Uterus (tissue), 4 donors: ENCODE data around the gene SYCE3. TPM values are rescaled to one million over a fixed set of nuclear protein-coding genes. Genes with fewer than 3 reads are reported as not detected.

Experiments used
- DNase-seq, 2 donors: peaks; one replicate each; pipeline ENCODE4 v3.0.0-alpha.2; 2019 to 2020
- H3K27ac ChIP-seq, 2 donors: fragments of 200-600 bp; sonication (generic); 1 replicate in 1 of 2; 2 replicates in 1 of 2; pipeline ENCODE4 v1.5.1; 2016 to 2018
- H3K27me3 ChIP-seq, 2 donors: fragments of 200-600 bp; sonication (generic); one replicate each; pipeline ENCODE4 v1.5.1; 2018 to 2019; ENCODE audit warnings: control low read depth in 1 of 2
- H3K36me3 ChIP-seq, 2 donors: fragments of 200-600 bp; sonication (generic); one replicate each; pipeline ENCODE4 v1.5.1; 2019; ENCODE audit warnings: control low read depth in 1 of 2
- H3K4me1 ChIP-seq, 2 donors: fragments of 200-600 bp; sonication (generic); one replicate each; pipeline ENCODE4 v1.5.1; 2018 to 2019; ENCODE audit warnings: control low read depth in 1 of 2
- H3K4me3 ChIP-seq, 2 donors: fragments of 200-600 bp; sonication (generic); 1 replicate in 1 of 2; 2 replicates in 1 of 2; pipeline ENCODE4 v1.5.1; 2018 to 2019; ENCODE audit warnings: mild to moderate bottlenecking in 1 of 2
- H3K9me3 ChIP-seq, 2 donors: fragments of 200-600 bp; sonication (generic); one replicate each; pipeline ENCODE4 v1.5.1; 2019; ENCODE audit warnings: control low read depth in 1 of 2
- CTCF ChIP-seq, 4 experiments: fragments of 200-600 bp in 2 of 4; fragments of 450-650 bp in 2 of 4; sonication (generic) in 2 of 4; IDR thresholded peaks; one replicate each; pipeline ENCODE4 v1.5.1; 2016 to 2019; ENCODE audit warnings: antibody characterized with exemption in 4 of 4, mild to moderate bottlenecking in 2 of 4, moderate library complexity in 1 of 4
- POLR2A ChIP-seq, 2 donors: fragments of 450-650 bp; IDR thresholded peaks; one replicate each; pipeline ENCODE4 v1.6.1; 2016; ENCODE audit warnings: antibody characterized with exemption in 2 of 2, mild to moderate bottlenecking in 1 of 2, moderate library complexity in 1 of 2
- intact Hi-C: fragments of 100-400 bp; cut with DNase I; formaldehyde crosslinking; loops from one replicate; pipeline ENCODE4 v1.15.1; 2023; ENCODE audit warnings: low total_unique reads
- total RNA-seq, 4 donors: library from RNA; depleted of rRNA in 3 of 4; stranded (reverse); fragments of >200 nt in 3 of 4; gene quantifications; one replicate each; pipeline versions ENCODE4 v1.1.0 to v1.2.4, GENCODE V29; 2014 to 2023
- donor health status: DM: yes; HTN: yes; CAD: no.

The SYCE3 gene
- total RNA-seq, result not detected

- intact Hi-C loops, result no loop called here
- TF ChIP-seq POLR2A (IDR thresholded peaks at IDR 0.05) (peak in 1 of 2 donors; percentile 62), CTCF (IDR thresholded peaks at IDR 0.05) (peak; percentile 90 to 96 (median 95))
- no peaks in the 10 kb centered on the region for H3K4me1 ChIP-seq
- H3K36me3 ChIP-seq, result no peaks in the 10 kb centered on the region
- H3K4me3 ChIP-seq, result peak within 1 kb of the TSS; percentile 39 to 40
- H3K27ac ChIP-seq, result no peak within 1 kb of the TSS
- H3K27me3 ChIP-seq, result no peaks in the 10 kb centered on the region
- H3K9me3 ChIP-seq, result no peaks in the 10 kb centered on the region
- DNase-seq, result peak; percentile 93 to 95
Observed at GRCh38 chr22:50562523-50563412, at the start of gene SYCE3. Gene SYCE3, minus strand, starts transcription at chr22:50562919. Its CDS starts 6,514 bp downstream, at chr22:50556405.

- no peak for DNase-seq
- no peak overlapping the region for H3K27ac ChIP-seq
- H3K9me3 ChIP-seq, result no peaks in the 10 kb centered on the region
- peaks cover 0 to 6% of the 10 kb centered on the region in 2 donors for H3K27me3 ChIP-seq
- no peak overlapping the region for H3K4me3 ChIP-seq
- intact Hi-C loops, result no loop called here
- H3K36me3 ChIP-seq, result no peaks in the 10 kb centered on the region
- no peak for TF ChIP-seq POLR2A (IDR thresholded peaks at IDR 0.05)
- no peak for TF ChIP-seq CTCF (IDR thresholded peaks at IDR 0.05)
- H3K4me1 ChIP-seq, result no peaks in the 10 kb centered on the region
Observed at GRCh38 chr22:50612168-50612527, 49.4 kb upstream of the SYCE3 start.

GRCh38 chr22:50611341-50612060 lies 48.8 kb upstream of the SYCE3 start:
- intact Hi-C loops, result no loop called here
- Histone ChIP-seq H3K4me3 (no peak overlapping the region), H3K36me3 (no peaks in the 10 kb centered on the region), H3K27me3 (peaks cover 0 to 6% of the 10 kb centered on the region in 2 donors), H3K27ac (no peak overlapping the region), H3K9me3 (no peaks in the 10 kb centered on the region), H3K4me1 (no peaks in the 10 kb centered on the region)
- no peak for DNase-seq
- TF ChIP-seq POLR2A (IDR thresholded peaks at IDR 0.05) (no peak), CTCF (IDR thresholded peaks at IDR 0.05) (no peak)

- TF ChIP-seq CTCF (IDR thresholded peaks at IDR 0.05), result no peak
- TF ChIP-seq POLR2A (IDR thresholded peaks at IDR 0.05), result no peak
- no peaks in the 10 kb centered on the region for H3K36me3 ChIP-seq
- H3K4me1 ChIP-seq, result no peaks in the 10 kb centered on the region
- no peak overlapping the region for H3K4me3 ChIP-seq
- intact Hi-C loops, result no loop called here
- DNase-seq, result no peak
- peaks cover 0 to 6% of the 10 kb centered on the region in 2 donors for H3K27me3 ChIP-seq
- H3K27ac ChIP-seq, result no peak overlapping the region
- no peaks in the 10 kb centered on the region for H3K9me3 ChIP-seq
Observed at GRCh38 chr22:50610581-50610980, 47.9 kb upstream of the SYCE3 start.

- intact Hi-C loops, result no loop called here
Observed at GRCh38 chr22:50610041-50610451, 47.3 kb upstream of the SYCE3 start.

More at GRCh38 chr22:50610041-50610451, 47.3 kb upstream of the SYCE3 start:
- H3K27ac ChIP-seq, result no peak overlapping the region
- no peaks in the 10 kb centered on the region for H3K36me3 ChIP-seq
- no peak for DNase-seq
- TF ChIP-seq CTCF (IDR thresholded peaks at IDR 0.05) (no peak), POLR2A (IDR thresholded peaks at IDR 0.05) (no peak)
- H3K4me1 ChIP-seq, result no peaks in the 10 kb centered on the region
- peaks cover 0 to 6% of the 10 kb centered on the region in 2 donors for H3K27me3 ChIP-seq
- no peak overlapping the region for H3K4me3 ChIP-seq
- H3K9me3 ChIP-seq, result no peaks in the 10 kb centered on the region
